Posterior vena cava (tissue), 2 donors: ENCODE measurements around the gene ACADS. TPM values are rescaled to one million over a fixed set of nuclear protein-coding genes. Genes with fewer than 3 reads are reported as not detected.
"Not testable (repeated sequence)": the region's sequence is repeated elsewhere in the genome, so short reads cannot be mapped to it uniquely, and the experiment has no call there.

Experiments
- DNase-seq: peaks from one replicate; pipeline ENCODE4 v3.0.0-alpha.2; 2020; ENCODE audit warnings: low spot score
- intact Hi-C, 2 donors: fragments of 100-400 bp; cut with DNase I; formaldehyde crosslinking; loops; one replicate each; pipeline versions ENCODE4 v1.14.1 to v1.14.2; 2022 to 2023
- total RNA-seq, 2 donors: library from RNA; stranded (reverse); fragmentation: NEBNext Ultra II Directional; extraction: Animal tissue kit (Norgen Biotek cat#: 25700); gene quantifications; one replicate each; pipeline ENCODE4 v1.2.1, GENCODE V29; 2021
- donor health status: DM: yes; HTN: yes; CAD: no.
- donor health status: DM: yes; HTN: yes; CAD: no.

ACADS gene
- total RNA-seq, 2 donors from 2014 or later: 12.3 to 15.7 TPM

- intact Hi-C loops: no loop called here
- no peak for DNase-seq
These were observed 4.4 kb upstream of the ACADS start for GRCh38 chr12:120720987-120721801.

DNA sequence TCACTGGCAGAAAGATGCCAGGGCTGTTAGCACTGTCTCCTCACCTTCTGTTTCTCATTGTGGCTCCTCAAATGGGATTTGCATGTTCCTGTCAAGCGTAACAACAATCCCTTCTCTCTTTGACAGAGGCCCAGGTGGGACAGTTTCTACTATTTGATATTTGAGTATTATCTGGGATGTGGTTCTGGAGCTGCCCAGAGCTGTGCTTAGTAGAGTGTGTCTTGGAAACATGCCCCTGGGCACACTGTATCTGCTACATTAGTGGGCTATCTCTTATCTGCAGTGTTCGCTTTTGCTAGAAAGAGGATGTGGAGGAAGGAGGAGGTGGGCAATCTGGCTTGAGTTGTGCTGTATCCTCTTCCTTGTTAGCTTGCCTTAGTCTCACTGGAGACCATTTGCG is 3.8 kb upstream of the ACADS start:
- intact Hi-C loops: no loop called here
- DNase-seq: no peak

- intact Hi-C loops: no loop called here
- DNase-seq: no peak
These were observed 2.8 kb upstream of the ACADS start for GRCh38 chr12:120722784-120723183.

DNA sequence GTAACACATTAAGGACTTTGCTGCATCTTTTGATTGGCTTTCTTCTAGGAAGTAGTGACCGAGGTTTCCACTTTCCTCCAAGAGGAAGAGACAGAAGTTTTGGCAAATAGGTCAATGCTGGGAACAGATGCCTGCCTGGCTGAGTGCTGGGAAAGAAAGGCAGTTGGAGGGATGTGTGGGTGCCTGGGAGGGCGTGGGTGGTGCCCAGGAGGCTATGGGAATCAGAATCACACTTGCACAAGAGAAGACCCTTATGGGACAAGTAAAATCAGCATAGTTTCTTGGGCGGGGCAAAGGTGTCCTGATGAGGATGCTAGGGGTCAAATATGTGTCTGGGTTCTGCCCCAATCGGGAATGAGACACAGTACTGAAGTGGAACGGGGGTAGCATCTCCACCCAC is 906 bp upstream of the ACADS start:
- intact Hi-C loops: no loop called here

GRCh38 chr12:120725151-120725658 is 421 bp upstream of the ACADS start:
- DNase-seq: no peak
- intact Hi-C loops: no loop called here

More for the DNA sequence above, 906 bp upstream of the ACADS start:
- no peak for DNase-seq

- DNase-seq: no peak
- intact Hi-C loops: no loop called here
These were observed 826 bp downstream of the ACADS start for GRCh38 chr12:120726510-120726793.

DNA sequence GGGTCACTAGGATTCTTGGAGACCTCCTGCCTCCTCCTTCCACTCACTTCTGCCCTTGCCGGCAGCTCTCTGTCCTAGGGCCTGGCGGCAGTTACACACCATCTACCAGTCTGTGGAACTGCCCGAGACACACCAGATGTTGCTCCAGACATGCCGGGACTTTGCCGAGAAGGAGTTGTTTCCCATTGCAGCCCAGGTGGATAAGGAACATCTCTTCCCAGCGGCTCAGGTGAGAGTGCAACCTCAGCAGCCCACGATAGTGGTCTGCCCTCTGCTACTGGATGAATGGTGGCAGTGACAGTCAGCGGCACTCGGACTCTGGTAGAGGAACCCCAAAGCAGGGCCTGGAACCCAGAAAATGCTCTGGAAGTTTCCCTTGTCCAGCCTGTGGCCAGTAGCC is 1.3 kb downstream of the ACADS start:
- no peak for DNase-seq
- intact Hi-C loops: no loop called here

GRCh38 chr12:120732198-120732597 is 6.6 kb downstream of the ACADS start:
- peak; percentile 37 for DNase-seq
- intact Hi-C loops: not testable (repeated sequence)

GRCh38 chr12:120733574-120733973 is 7.9 kb downstream of the ACADS start:
- intact Hi-C loops: no loop called here
- no peak for DNase-seq

GRCh38 chr12:120734210-120734609 is 8.6 kb downstream of the ACADS start:
- intact Hi-C loops: no loop called here
- DNase-seq: peak; percentile 64

DNA sequence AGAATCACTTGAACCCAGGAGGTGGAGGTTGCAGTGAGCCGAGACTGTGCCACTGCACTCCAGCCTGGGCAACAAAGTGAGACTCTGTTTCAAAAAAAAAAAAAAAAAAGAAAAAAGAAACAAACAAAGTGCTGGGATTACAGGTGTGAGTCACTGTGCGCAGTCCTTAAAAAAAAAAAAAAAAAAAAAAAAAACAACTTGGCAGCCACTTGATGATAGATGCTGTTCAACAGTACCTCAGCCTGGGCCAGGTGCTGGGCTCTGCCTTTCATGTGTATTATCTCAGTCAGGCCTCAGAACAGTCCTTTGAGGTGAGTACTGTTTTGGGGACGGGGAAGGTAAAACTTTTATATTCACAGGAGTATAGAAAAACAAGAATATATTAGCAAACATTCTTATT is 9.6 kb downstream of the ACADS start:
- intact Hi-C loops: no loop called here
- no peak for DNase-seq

GRCh38 chr12:120736404-120737331 is 11.0 kb downstream of the ACADS start:
- intact Hi-C loops: no loop called here
- peak; percentile 82 for DNase-seq

DNA sequence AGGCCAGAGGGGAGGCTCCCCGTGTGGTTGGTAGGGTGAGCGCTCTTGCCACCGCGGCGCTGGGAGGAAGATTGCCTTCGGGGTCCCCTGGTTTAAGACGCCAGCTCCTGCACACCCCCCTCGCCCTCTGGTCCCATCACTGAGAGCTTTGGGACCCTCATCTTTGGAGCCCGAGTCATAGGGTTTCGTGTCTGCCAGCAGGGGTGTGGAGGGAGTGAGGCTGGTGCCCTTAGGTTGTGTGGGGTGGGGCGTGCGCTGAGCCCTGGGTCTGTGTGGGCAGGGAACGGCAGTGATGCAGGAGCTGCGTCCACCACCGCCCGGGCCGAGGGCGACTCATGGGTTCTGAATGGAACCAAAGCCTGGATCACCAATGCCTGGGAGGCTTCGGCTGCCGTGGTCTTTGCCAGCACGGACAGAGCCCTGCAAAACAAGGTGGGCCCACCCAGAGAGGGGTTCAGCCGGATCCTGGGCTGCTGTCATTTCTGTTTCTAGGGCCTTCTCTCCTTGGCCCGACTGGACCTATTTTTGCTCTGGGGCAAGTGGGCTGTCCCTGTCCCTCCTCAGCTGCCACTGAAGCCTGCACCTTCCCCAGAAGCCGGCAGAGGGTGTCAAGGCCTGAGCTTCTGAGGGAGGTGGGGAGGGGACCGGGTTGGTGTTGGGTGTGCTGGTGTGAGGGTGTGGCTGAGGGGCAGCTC is 12.1 kb downstream of the ACADS start:
- intact Hi-C loops: no loop called here
- DNase-seq: peak; percentile 75

DNA sequence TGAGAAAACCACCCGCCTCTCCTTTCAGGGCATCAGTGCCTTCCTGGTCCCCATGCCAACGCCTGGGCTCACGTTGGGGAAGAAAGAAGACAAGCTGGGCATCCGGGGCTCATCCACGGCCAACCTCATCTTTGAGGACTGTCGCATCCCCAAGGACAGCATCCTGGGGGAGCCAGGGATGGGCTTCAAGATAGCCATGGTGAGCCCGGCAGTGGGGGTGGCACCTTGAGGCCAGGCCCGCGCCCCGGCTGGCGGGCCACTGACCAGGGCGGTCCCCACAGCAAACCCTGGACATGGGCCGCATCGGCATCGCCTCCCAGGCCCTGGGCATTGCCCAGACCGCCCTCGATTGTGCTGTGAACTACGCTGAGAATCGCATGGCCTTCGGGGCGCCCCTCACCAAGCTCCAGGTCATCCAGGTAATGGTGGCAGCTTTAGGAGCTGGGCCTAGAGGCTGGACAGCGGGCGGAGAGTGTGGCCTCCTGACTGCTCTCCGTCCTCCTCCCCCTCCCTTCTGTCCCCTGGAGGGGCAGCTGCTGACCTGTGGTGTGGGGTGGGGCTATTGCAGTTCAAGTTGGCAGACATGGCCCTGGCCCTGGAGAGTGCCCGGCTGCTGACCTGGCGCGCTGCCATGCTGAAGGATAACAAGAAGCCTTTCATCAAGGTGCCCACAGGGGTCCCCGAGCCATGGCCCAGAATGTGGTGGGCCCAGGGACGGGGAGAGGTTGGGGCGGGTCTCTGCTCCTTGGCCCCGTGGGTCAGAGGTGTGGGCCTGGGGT is 12.8 kb downstream of the ACADS start:
- intact Hi-C loops: no loop called here

GRCh38 chr12:120739031-120739762 is 13.6 kb downstream of the ACADS start:
- intact Hi-C loops: no loop called here

More for the DNA sequence above, 12.8 kb downstream of the ACADS start:
- DNase-seq: peak; percentile 76

GRCh38 chr12:120739821-120740613 is 14.4 kb downstream of the ACADS start:
- intact Hi-C loops: loop anchor here in 1 of 2 donors (10.0 kb wide), 1 partner anchor 225 kb away; no protein-coding TSS in a partner anchor
- DNase-seq: peak; percentile 71

More at GRCh38 chr12:120739031-120739762, 13.6 kb downstream of the ACADS start:
- peak; percentile 73 for DNase-seq

GRCh38 chr12:120740871-120741270 is 15.2 kb downstream of the ACADS start:
- intact Hi-C loops: loop anchor here in 1 of 2 donors (10.0 kb wide), 1 partner anchor 224 kb away; no protein-coding TSS in a partner anchor
- DNase-seq: peak; percentile 47
